Activated B cell treated with CpG ODN at 0.5 μM for 24 hours (primary cell): ENCODE data around the gene RNASE2. TPM values are rescaled to one million over a fixed set of nuclear protein-coding genes. Genes with fewer than 3 reads are reported as not detected.
"Not testable (repeated sequence)": the region's sequence is repeated elsewhere in the genome, so short reads cannot be mapped to it uniquely, and the experiment has no call there.

Source experiments
- ATAC-seq: fragments of 200-7000 bp; cut with Tn5 transposase; one replicate; pipeline ENCODE4 v1.10.0; 2021; ENCODE audit warnings: low read depth, mild to moderate bottlenecking, moderate library complexity
- CTCF ChIA-PET: fragments of 350-600 bp; sonication (Branson Sonifier 250); formaldehyde crosslinking; loops from one replicate; lab custom pipeline; 2021; ENCODE audit warnings: antibody characterized with exemption; lab: Charles Lee
- POLR2A ChIA-PET: fragments of 350-600 bp; sonication (Branson Sonifier 250); formaldehyde crosslinking; loops from one replicate; lab custom pipeline; 2021; ENCODE audit warnings: antibody characterized with exemption; lab: Charles Lee
- DNase-seq: peaks from one replicate; pipeline ENCODE4 v3.0.0; 2022
- H3K27ac Mint-ChIP-seq: one replicate; pipeline ENCODE4 v1.8.0; 2020; ENCODE audit warnings: mixed read lengths
- H3K27me3 Mint-ChIP-seq: one replicate; pipeline ENCODE4 v1.8.0; 2021; ENCODE audit warnings: mixed read lengths
- H3K36me3 Mint-ChIP-seq: one replicate; pipeline ENCODE4 v1.8.0; 2021; ENCODE audit warnings: low read depth, mixed read lengths
- H3K4me1 Mint-ChIP-seq: one replicate; pipeline ENCODE4 v1.8.0; 2021; ENCODE audit warnings: mixed read lengths
- H3K4me3 Mint-ChIP-seq: one replicate; pipeline ENCODE4 v1.8.0; 2020; ENCODE audit warnings: mild to moderate bottlenecking, mixed read lengths
- H3K9me3 Mint-ChIP-seq: one replicate; pipeline ENCODE4 v1.8.0; 2020; ENCODE audit warnings: mixed read lengths
- CTCF ChIP-seq: fragments of 200-600 bp; IDR thresholded peaks from one replicate; pipeline ENCODE4 v1.8.0; 2022; ENCODE audit warnings: antibody characterized with exemption, mild to moderate bottlenecking
- intact Hi-C: fragments of 100-400 bp; cut with micrococcal nuclease; formaldehyde crosslinking; loops from one replicate; pipeline ENCODE4 v1.15.1; 2024
- total RNA-seq: library from RNA; stranded (reverse); gene quantifications from 2 replicates; pipeline ENCODE4 v1.2.3, GENCODE V29; 2022

RNASE2 gene
- total RNA-seq, result not detected in 2 replicates

DNA sequence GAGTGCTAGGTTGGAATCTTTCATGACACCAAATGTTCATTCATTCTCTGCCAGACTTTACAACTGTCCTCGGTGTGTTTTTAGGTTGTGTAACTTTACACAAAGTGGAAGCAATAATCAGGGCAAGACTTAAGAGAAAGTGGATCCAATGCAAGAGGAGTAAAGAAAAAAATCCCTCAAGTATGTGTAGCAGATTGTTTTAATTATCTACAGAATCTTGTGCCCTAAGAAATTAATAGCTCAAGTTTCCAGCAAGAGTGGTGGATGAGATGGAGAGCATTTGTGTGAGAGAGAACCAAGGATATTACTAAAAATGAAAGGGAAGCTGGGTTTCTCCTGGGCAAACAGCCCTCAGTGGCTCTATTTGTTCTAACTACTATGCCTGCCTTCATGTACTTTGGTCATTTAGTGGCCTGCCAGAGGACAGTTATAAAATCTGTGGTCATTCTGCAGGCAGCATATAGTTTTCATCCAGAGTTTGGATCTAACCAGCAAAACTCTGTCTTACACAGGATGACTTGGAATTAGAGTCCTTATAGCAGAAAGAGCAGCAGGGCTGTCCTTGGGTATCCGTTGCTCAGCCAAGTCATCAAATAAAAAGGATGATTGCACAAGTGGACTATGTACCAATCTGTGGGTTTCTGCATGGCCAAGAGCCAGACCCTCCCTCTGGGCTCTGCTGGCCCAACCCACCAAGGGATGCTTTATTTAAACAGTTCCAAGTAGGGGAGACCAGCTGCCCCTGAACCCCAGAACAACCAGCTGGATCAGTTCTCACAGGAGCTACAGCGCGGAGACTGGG is at the start of gene RNASE2:
Gene RNASE2, plus strand, starts transcription at position 752 of the 802 bp plus-strand sequence. CDS start 285 bp downstream, outside the sequence.
- CTCF ChIA-PET, intact Hi-C loops, H3K4me1 Mint-ChIP-seq, H3K4me3 Mint-ChIP-seq, H3K27ac Mint-ChIP-seq, DNase-seq, H3K9me3 Mint-ChIP-seq, ATAC-seq, H3K36me3 Mint-ChIP-seq, POLR2A ChIA-PET: not testable (repeated sequence)
- H3K27me3 Mint-ChIP-seq, result peaks cover 37% of the 10 kb centered on the region

DNA sequence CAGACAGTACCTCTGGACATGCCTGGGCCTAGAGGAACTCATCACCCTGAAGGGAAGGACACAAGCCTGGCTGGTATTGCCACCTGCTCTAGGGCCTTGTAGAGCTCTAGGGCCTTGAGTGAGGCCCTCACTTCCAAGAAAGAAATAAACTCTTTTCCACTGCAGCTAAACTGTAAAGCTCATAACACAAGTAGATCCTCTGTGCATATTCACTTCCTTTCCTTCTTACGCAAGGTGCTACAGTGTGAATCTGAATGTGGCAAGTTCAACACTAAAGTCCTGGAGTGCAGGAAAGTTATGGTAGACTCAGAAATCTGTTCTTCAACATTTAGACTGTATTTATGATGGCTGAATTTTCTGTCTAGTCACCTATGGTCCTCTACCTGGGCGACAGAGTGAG is 49.6 kb upstream of the RNASE2 start:
- H3K9me3 Mint-ChIP-seq, result no peaks in the 10 kb centered on the region
- no peaks in the 10 kb centered on the region for H3K4me1 Mint-ChIP-seq
- H3K27me3 Mint-ChIP-seq, result peaks cover 27% of the 10 kb centered on the region
- no peaks in the 10 kb centered on the region for H3K36me3 Mint-ChIP-seq
- no peak overlapping the region for H3K27ac Mint-ChIP-seq
- TF ChIP-seq CTCF, result no peak
- DNase-seq, result no peak
- CTCF ChIA-PET, result no interaction called here
- POLR2A ChIA-PET, result no interaction called here
- intact Hi-C loops, result no loop called here
- H3K4me3 Mint-ChIP-seq, result no peak overlapping the region
- ATAC-seq, result no peak

DNA sequence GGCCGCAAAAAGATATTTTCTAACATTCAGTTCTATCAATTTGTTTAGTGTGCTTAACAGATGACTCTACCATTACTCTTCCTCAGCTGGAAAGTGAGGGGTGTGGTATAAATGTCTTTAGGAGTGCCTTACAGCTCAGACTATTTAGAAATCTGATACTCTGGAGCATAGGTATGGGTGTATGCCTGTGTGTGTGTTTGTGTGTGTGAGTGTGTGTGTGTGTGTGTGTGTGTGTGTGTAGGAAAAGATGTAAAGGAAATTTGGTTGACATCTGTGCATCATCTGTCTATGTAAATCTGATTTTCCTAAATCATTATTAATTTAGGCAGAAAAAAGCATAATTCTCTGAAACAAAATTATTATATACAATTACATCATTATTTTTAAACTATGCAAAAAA is 48.1 kb upstream of the RNASE2 start:
- Mint-ChIP-seq H3K27ac (no peak overlapping the region), H3K36me3 (no peaks in the 10 kb centered on the region), H3K4me1 (no peaks in the 10 kb centered on the region), H3K9me3 (no peaks in the 10 kb centered on the region), H3K4me3 (no peak overlapping the region), H3K27me3 (peaks cover 31% of the 10 kb centered on the region)
- ATAC-seq (no peak), DNase-seq (no peak)
- TF ChIP-seq CTCF, result no peak
- ChIA-PET CTCF (no interaction called here), POLR2A (no interaction called here)
- intact Hi-C loops, result no loop called here

GRCh38 chr14:20910822-20911221 is 44.5 kb upstream of the RNASE2 start:
- peaks cover 24% of the 10 kb centered on the region for H3K27me3 Mint-ChIP-seq
- intact Hi-C loops, CTCF ChIA-PET, H3K27ac Mint-ChIP-seq, DNase-seq, POLR2A ChIA-PET, H3K4me1 Mint-ChIP-seq, ATAC-seq, H3K9me3 Mint-ChIP-seq, H3K36me3 Mint-ChIP-seq, H3K4me3 Mint-ChIP-seq: not testable (repeated sequence)

- H3K4me1 Mint-ChIP-seq, H3K9me3 Mint-ChIP-seq, H3K4me3 Mint-ChIP-seq, H3K36me3 Mint-ChIP-seq, H3K27ac Mint-ChIP-seq, DNase-seq, intact Hi-C loops, ATAC-seq, POLR2A ChIA-PET, CTCF ChIA-PET: not testable (repeated sequence)
- peaks cover 25% of the 10 kb centered on the region for H3K27me3 Mint-ChIP-seq
Observed at GRCh38 chr14:20919038-20919756, 36.1 kb upstream of the RNASE2 start.

- H3K27me3 Mint-ChIP-seq, result peaks cover 30% of the 10 kb centered on the region
- POLR2A ChIA-PET, H3K36me3 Mint-ChIP-seq, CTCF ChIA-PET, DNase-seq, H3K4me3 Mint-ChIP-seq, intact Hi-C loops, H3K27ac Mint-ChIP-seq, ATAC-seq, H3K4me1 Mint-ChIP-seq: not testable (repeated sequence)
- H3K9me3 Mint-ChIP-seq, result peaks cover 15% of the 10 kb centered on the region
Observed at GRCh38 chr14:20923766-20924297, 31.5 kb upstream of the RNASE2 start.
